Astrocyte of the cerebellum (primary cell): ENCODE results near the gene LIN7A.

Experiments used
- DNase-seq: peaks from one replicate; pipeline ENCODE4 v3.0.0-alpha.2; 2011; ENCODE audit warnings: low read depth
- H3K4me3 ChIP-seq: 2 replicates; pipeline ENCODE4 v1.5.1; 2011; ENCODE audit warnings: mild to moderate bottlenecking, low read depth, low read length, moderate library complexity
- CTCF ChIP-seq: IDR thresholded peaks from 2 replicates; pipeline ENCODE4 v1.5.1; 2012; ENCODE audit warnings: low read length, low read depth, moderate library complexity, mild to moderate bottlenecking; ENCODE audit errors: missing control alignments
- in situ Hi-C: cut with HindIII; loops from 2 replicates; pipeline ENCODE4 v1.10.0; 2017; ENCODE audit warnings: low sequenced_read_pairs

LIN7A gene

GRCh38 chr12:80830533-80831088, 107.1 kb downstream of the LIN7A start:
- in situ Hi-C loops, result no loop called here
- TF ChIP-seq CTCF, result no peak
- no peak overlapping the region for H3K4me3 ChIP-seq
- DNase-seq, result no peak

- no peak for DNase-seq
- in situ Hi-C loops, result no loop called here
- no peak for TF ChIP-seq CTCF
- H3K4me3 ChIP-seq, result no peak overlapping the region
Measured at GRCh38 chr12:80829767-80830166, 108.0 kb downstream of the LIN7A start.

GRCh38 chr12:80825506-80825905, 112.2 kb downstream of the LIN7A start:
- in situ Hi-C loops, result no loop called here
- no peak for DNase-seq
- TF ChIP-seq CTCF, result no peak
- H3K4me3 ChIP-seq, result no peak overlapping the region

- DNase-seq, result no peak
- in situ Hi-C loops, result no loop called here
- H3K4me3 ChIP-seq, result no peak overlapping the region
- no peak for TF ChIP-seq CTCF
Measured at GRCh38 chr12:80823393-80823792, 114.3 kb downstream of the LIN7A start.

GRCh38 chr12:80821513-80822000, 116.2 kb downstream of the LIN7A start:
- H3K4me3 ChIP-seq, result no peak overlapping the region
- in situ Hi-C loops, result no loop called here
- TF ChIP-seq CTCF, result no peak
- DNase-seq, result no peak

- in situ Hi-C loops, result no loop called here
- no peak for DNase-seq
- H3K4me3 ChIP-seq, result no peak overlapping the region
- no peak for TF ChIP-seq CTCF
Measured at GRCh38 chr12:80818878-80819277, 118.9 kb downstream of the LIN7A start.

- H3K4me3 ChIP-seq, result no peak overlapping the region
- in situ Hi-C loops, result no loop called here
- no peak for TF ChIP-seq CTCF
- no peak for DNase-seq
Measured at GRCh38 chr12:80815351-80815750, 122.4 kb downstream of the LIN7A start.
